ENCODE results near the gene SETBP1. TPM values are rescaled to one million over a fixed set of nuclear protein-coding genes. Genes with fewer than 3 reads are reported as not detected.

The SETBP1 gene
- total and polyA plus RNA-seq, 4 donors: 23.1 to 39.8 (median 27.8) TPM

DNA sequence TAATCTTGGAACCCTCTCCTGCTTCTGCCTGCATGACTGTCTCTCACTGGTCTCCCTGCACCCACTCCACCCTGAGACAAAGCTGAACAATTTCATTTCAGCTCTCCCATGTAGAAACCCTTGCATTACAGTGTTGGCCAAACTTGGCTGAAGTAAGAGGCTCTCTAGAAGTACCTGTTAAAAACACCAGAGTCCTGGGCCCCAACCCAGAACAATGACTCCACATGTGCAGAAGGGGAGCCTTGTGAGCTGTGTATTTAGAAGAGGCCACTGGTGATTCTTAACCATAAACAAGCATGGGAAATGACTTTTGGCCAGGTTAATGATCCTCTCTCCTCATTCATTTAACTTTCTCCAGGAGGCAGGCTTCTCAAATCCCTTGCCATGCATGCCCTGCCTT is 254.8 kb downstream of the SETBP1 start:
- Histone ChIP-seq H3K4me1 (ENCODE audit: control insufficient read depth, insufficient read depth, low read length) (peaks cover 8% of the 10 kb centered on the region), H3K4me3 (ENCODE audit: low read depth, low read length) (no peak overlapping the region)
- no peak for DNase-seq (ENCODE audit: low read depth in 4 of 6, low spot score in 6 of 6)

GRCh38 chr18:44936485-44936884 is 255.8 kb downstream of the SETBP1 start:
- H3K9me3 ChIP-seq (ENCODE audit: control insufficient read depth, insufficient read depth, low read length): peaks cover 5% of the 10 kb centered on the region
- 56% methylated on average over 3 of the region's 6 CpGs for WGBS (ENCODE audit: insufficient coverage)
- H3K27me3 ChIP-seq (ENCODE audit: control insufficient read depth, insufficient read depth, low read length): no peaks in the 10 kb centered on the region
- peaks cover 8% of the 10 kb centered on the region for H3K4me1 ChIP-seq (ENCODE audit: control insufficient read depth, insufficient read depth, low read length)
- no peak for DNase-seq (ENCODE audit: low read depth in 4 of 6, low spot score in 6 of 6)
- H3K36me3 ChIP-seq (ENCODE audit: control insufficient read depth, insufficient read depth, low read length): no peaks in the 10 kb centered on the region
- no peak overlapping the region for H3K27ac ChIP-seq (ENCODE audit: low read depth, low read length)
- no peak overlapping the region for H3K4me3 ChIP-seq (ENCODE audit: low read depth, low read length)

More for the DNA sequence above, 254.8 kb downstream of the SETBP1 start:
- Histone ChIP-seq H3K9me3 (ENCODE audit: control insufficient read depth, insufficient read depth, low read length) (peaks cover 5% of the 10 kb centered on the region), H3K27me3 (ENCODE audit: control insufficient read depth, insufficient read depth, low read length) (no peaks in the 10 kb centered on the region), H3K27ac (ENCODE audit: low read depth, low read length) (no peak overlapping the region), H3K36me3 (ENCODE audit: control insufficient read depth, insufficient read depth, low read length) (no peaks in the 10 kb centered on the region)

DNA sequence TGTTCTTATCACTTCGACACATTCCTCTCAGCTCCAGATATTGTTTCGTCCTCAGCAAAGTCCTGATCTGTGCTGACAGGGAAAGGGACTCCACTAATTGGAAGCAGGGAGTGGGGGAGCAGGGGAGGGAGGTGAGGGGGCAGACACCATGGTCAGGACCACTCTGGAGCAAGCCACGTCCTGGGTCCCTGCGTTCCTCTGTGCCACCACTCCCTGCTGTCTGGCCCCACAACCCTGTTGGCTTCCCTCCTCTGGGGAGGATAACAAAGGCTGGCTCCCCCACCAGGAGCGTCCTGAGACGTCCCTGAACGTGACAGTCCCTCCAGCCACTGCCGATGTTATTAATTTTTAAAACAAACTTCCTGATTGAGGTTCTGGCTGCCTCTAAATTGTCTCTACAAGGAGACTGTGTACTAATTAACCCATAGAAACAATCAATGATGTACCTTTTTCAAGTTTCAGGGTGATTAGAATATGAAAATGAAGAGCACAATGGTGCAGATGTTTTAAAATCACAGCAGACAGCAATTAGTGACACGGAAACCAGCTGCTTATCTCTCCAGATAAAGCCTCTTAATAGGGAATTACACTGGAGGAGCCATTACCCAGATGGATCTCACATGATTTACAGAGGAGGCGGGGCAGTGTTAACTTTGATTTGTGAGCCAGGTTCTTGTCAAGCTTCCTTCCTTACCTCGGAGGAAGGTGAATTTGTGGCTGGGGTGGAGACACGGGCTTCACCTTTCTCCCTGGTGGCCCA is 257.5 kb downstream of the SETBP1 start:
- WGBS (ENCODE audit: insufficient coverage): 37% methylated on average over 7 of the region's 12 CpGs
- DNase-seq (ENCODE audit: low read depth in 4 of 6, low spot score in 6 of 6): peak in 2 of 6 donors; percentile 46 to 88
- no peak overlapping the region for H3K27ac ChIP-seq (ENCODE audit: low read depth, low read length)
- H3K27me3 ChIP-seq (ENCODE audit: control insufficient read depth, insufficient read depth, low read length): no peaks in the 10 kb centered on the region
- H3K9me3 ChIP-seq (ENCODE audit: control insufficient read depth, insufficient read depth, low read length): peaks cover 5% of the 10 kb centered on the region
- H3K4me1 ChIP-seq (ENCODE audit: control insufficient read depth, insufficient read depth, low read length): peaks cover 8% of the 10 kb centered on the region
- no peaks in the 10 kb centered on the region for H3K36me3 ChIP-seq (ENCODE audit: control insufficient read depth, insufficient read depth, low read length)
- no peak overlapping the region for H3K4me3 ChIP-seq (ENCODE audit: low read depth, low read length)

GRCh38 chr18:44938720-44939665 is 258.3 kb downstream of the SETBP1 start:
- H3K4me3 ChIP-seq (ENCODE audit: low read depth, low read length): no peak overlapping the region
- no peaks in the 10 kb centered on the region for H3K36me3 ChIP-seq (ENCODE audit: control insufficient read depth, insufficient read depth, low read length)
- H3K27me3 ChIP-seq (ENCODE audit: control insufficient read depth, insufficient read depth, low read length): no peaks in the 10 kb centered on the region
- no peak for DNase-seq (ENCODE audit: low read depth in 4 of 6, low spot score in 6 of 6)
- no peaks in the 10 kb centered on the region for H3K9me3 ChIP-seq (ENCODE audit: control insufficient read depth, insufficient read depth, low read length)
- H3K4me1 ChIP-seq (ENCODE audit: control insufficient read depth, insufficient read depth, low read length): peaks cover 8% of the 10 kb centered on the region
- WGBS (ENCODE audit: insufficient coverage): 79% methylated on average over 5 of the region's 5 CpGs
- H3K27ac ChIP-seq (ENCODE audit: low read depth, low read length): no peak overlapping the region

GRCh38 chr18:44941516-44941915 is 260.8 kb downstream of the SETBP1 start:
- no CpG with 5 or more reads among the region's 3 CpGs for WGBS (ENCODE audit: insufficient coverage)
- Histone ChIP-seq H3K4me1 (ENCODE audit: control insufficient read depth, insufficient read depth, low read length) (peaks cover 16% of the 10 kb centered on the region), H3K4me3 (ENCODE audit: low read depth, low read length) (no peak overlapping the region), H3K27ac (ENCODE audit: low read depth, low read length) (no peak overlapping the region), H3K9me3 (ENCODE audit: control insufficient read depth, insufficient read depth, low read length) (no peaks in the 10 kb centered on the region), H3K27me3 (ENCODE audit: control insufficient read depth, insufficient read depth, low read length) (no peaks in the 10 kb centered on the region), H3K36me3 (ENCODE audit: control insufficient read depth, insufficient read depth, low read length) (no peaks in the 10 kb centered on the region)
- DNase-seq (ENCODE audit: low read depth in 4 of 6, low spot score in 6 of 6): no peak

GRCh38 chr18:44942073-44942472 is 261.4 kb downstream of the SETBP1 start:
- H3K27ac ChIP-seq (ENCODE audit: low read depth, low read length): no peak overlapping the region
- no CpG with 5 or more reads among the region's 2 CpGs for WGBS (ENCODE audit: insufficient coverage)
- no peak for DNase-seq (ENCODE audit: low read depth in 4 of 6, low spot score in 6 of 6)
- no peaks in the 10 kb centered on the region for H3K9me3 ChIP-seq (ENCODE audit: control insufficient read depth, insufficient read depth, low read length)
- H3K27me3 ChIP-seq (ENCODE audit: control insufficient read depth, insufficient read depth, low read length): no peaks in the 10 kb centered on the region
- H3K4me3 ChIP-seq (ENCODE audit: low read depth, low read length): no peak overlapping the region
- H3K36me3 ChIP-seq (ENCODE audit: control insufficient read depth, insufficient read depth, low read length): no peaks in the 10 kb centered on the region
- peaks cover 16% of the 10 kb centered on the region for H3K4me1 ChIP-seq (ENCODE audit: control insufficient read depth, insufficient read depth, low read length)

GRCh38 chr18:44943311-44943881 is 262.7 kb downstream of the SETBP1 start:
- Histone ChIP-seq H3K9me3 (ENCODE audit: control insufficient read depth, insufficient read depth, low read length) (no peaks in the 10 kb centered on the region), H3K27me3 (ENCODE audit: control insufficient read depth, insufficient read depth, low read length) (no peaks in the 10 kb centered on the region), H3K36me3 (ENCODE audit: control insufficient read depth, insufficient read depth, low read length) (no peaks in the 10 kb centered on the region), H3K4me3 (ENCODE audit: low read depth, low read length) (no peak overlapping the region), H3K4me1 (ENCODE audit: control insufficient read depth, insufficient read depth, low read length) (peaks cover 8% of the 10 kb centered on the region), H3K27ac (ENCODE audit: low read depth, low read length) (no peak overlapping the region)
- WGBS (ENCODE audit: insufficient coverage): 48% methylated on average over 2 of the region's 2 CpGs
- DNase-seq (ENCODE audit: low read depth in 4 of 6, low spot score in 6 of 6): peak in 1 of 6 donors; percentile 53

- Histone ChIP-seq H3K9me3 (ENCODE audit: control insufficient read depth, insufficient read depth, low read length) (no peaks in the 10 kb centered on the region), H3K27ac (ENCODE audit: low read depth, low read length) (no peak overlapping the region), H3K4me3 (ENCODE audit: low read depth, low read length) (no peak overlapping the region), H3K36me3 (ENCODE audit: control insufficient read depth, insufficient read depth, low read length) (no peaks in the 10 kb centered on the region), H3K27me3 (ENCODE audit: control insufficient read depth, insufficient read depth, low read length) (no peaks in the 10 kb centered on the region), H3K4me1 (ENCODE audit: control insufficient read depth, insufficient read depth, low read length) (peaks cover 8% of the 10 kb centered on the region)
- DNase-seq (ENCODE audit: low read depth in 4 of 6, low spot score in 6 of 6): no peak
- no CpG with 5 or more reads among the region's 1 CpG for WGBS (ENCODE audit: insufficient coverage)
These were observed 263.8 kb downstream of the SETBP1 start for GRCh38 chr18:44944461-44944860.

DNA sequence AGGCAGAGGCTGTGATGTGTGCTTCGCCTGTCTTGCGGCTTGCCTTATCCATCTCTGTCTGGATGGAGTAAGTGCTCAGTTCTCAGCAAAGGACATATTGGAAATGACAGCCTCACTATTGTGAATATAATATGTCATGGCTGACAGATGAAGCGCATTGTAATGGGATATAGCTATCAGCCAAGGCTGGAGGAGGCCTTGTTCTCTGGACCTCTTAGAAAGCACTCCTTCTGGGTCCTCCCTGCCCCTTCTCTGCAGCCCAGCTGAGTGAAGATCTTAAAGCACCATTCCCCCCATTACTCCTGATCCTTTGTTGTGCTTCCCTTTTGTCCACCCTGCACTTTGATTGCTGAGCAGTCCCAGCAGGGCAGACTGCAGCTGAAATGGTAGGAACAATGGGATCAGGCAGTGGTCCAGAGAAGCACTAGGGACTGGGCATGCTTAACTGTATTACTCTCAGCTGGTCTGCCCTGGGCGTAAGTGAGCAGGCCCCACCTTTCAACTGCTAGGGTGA is 265.3 kb downstream of the SETBP1 start:
- peak in 4 of 6 donors; percentile 28 to 82 (median 61) for DNase-seq (ENCODE audit: low read depth in 4 of 6, low spot score in 6 of 6)
- Histone ChIP-seq H3K27ac (ENCODE audit: low read depth, low read length) (no peak overlapping the region), H3K4me1 (ENCODE audit: control insufficient read depth, insufficient read depth, low read length) (peaks cover 8% of the 10 kb centered on the region), H3K4me3 (ENCODE audit: low read depth, low read length) (no peak overlapping the region), H3K27me3 (ENCODE audit: control insufficient read depth, insufficient read depth, low read length) (no peaks in the 10 kb centered on the region), H3K9me3 (ENCODE audit: control insufficient read depth, insufficient read depth, low read length) (no peaks in the 10 kb centered on the region), H3K36me3 (ENCODE audit: control insufficient read depth, insufficient read depth, low read length) (peaks cover 13% of the 10 kb centered on the region)
- WGBS (ENCODE audit: insufficient coverage): 0% methylated on average over 1 of the region's 4 CpGs

All from spinal cord (tissue), 10 donors.